Measurements from ENCODE around the gene KSR1.

Gene KSR1

GRCh38 chr17:27588354-27588753 is 132.1 kb downstream of the KSR1 start:
- H3K4me3 ChIP-seq (replicated peaks; ENCODE audit: low read depth, low read length): no peak overlapping the region
- DNase-seq (ENCODE audit: extremely low read depth, low read depth): no peak
- no peak for TF ChIP-seq CTCF (IDR thresholded peaks at IDR 0.05; ENCODE audit: low read depth, low read length, missing control alignments)

DNA sequence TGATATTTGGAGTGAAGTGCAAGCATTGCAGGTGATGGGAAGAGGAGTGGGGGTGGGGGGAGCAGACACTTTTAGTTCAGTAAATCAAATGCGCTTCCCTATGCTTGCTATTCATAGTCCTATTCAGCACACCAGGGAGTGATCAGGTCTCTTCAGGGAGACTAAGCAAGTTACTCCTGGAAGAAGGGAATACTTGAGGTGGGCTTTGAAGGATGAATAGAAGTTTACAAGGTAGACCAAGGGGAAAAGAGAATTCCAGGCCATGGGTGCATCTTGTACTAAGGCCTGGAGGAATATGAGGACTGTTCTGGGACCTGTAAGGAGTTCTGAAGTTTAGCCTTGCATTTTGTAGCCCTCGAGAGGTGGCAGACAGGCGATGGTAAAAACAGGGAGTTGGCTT is 134.6 kb downstream of the KSR1 start:
- no peak for DNase-seq (ENCODE audit: extremely low read depth, low read depth)
- TF ChIP-seq CTCF (IDR thresholded peaks at IDR 0.05; ENCODE audit: low read depth, low read length, missing control alignments): no peak
- no peak overlapping the region for H3K4me3 ChIP-seq (replicated peaks; ENCODE audit: low read depth, low read length)

GRCh38 chr17:27591986-27592385 is 135.7 kb downstream of the KSR1 start:
- TF ChIP-seq CTCF (IDR thresholded peaks at IDR 0.05; ENCODE audit: low read depth, low read length, missing control alignments): no peak
- DNase-seq (ENCODE audit: extremely low read depth, low read depth): no peak
- no peak overlapping the region for H3K4me3 ChIP-seq (replicated peaks; ENCODE audit: low read depth, low read length)

GRCh38 chr17:27593232-27593856 is 137.1 kb downstream of the KSR1 start:
- H3K4me3 ChIP-seq (replicated peaks; ENCODE audit: low read depth, low read length): no peak overlapping the region
- no peak for DNase-seq (ENCODE audit: extremely low read depth, low read depth)
- TF ChIP-seq CTCF (IDR thresholded peaks at IDR 0.05; ENCODE audit: low read depth, low read length, missing control alignments): no peak

GRCh38 chr17:27593857-27594255 is 137.6 kb downstream of the KSR1 start:
- H3K4me3 ChIP-seq (replicated peaks; ENCODE audit: low read depth, low read length): no peak overlapping the region
- DNase-seq (ENCODE audit: extremely low read depth, low read depth): no peak
- no peak for TF ChIP-seq CTCF (IDR thresholded peaks at IDR 0.05; ENCODE audit: low read depth, low read length, missing control alignments)

GRCh38 chr17:27595208-27595607 is 139.0 kb downstream of the KSR1 start:
- TF ChIP-seq CTCF (IDR thresholded peaks at IDR 0.05; ENCODE audit: low read depth, low read length, missing control alignments): no peak
- no peak overlapping the region for H3K4me3 ChIP-seq (replicated peaks; ENCODE audit: low read depth, low read length)
- no peak for DNase-seq (ENCODE audit: extremely low read depth, low read depth)

- TF ChIP-seq CTCF (IDR thresholded peaks at IDR 0.05; ENCODE audit: low read depth, low read length, missing control alignments): no peak
- H3K4me3 ChIP-seq (replicated peaks; ENCODE audit: low read depth, low read length): no peak overlapping the region
- DNase-seq (ENCODE audit: extremely low read depth, low read depth): no peak
These were observed 139.8 kb downstream of the KSR1 start for GRCh38 chr17:27596096-27596495.
